ENCODE measurements around the gene AAK1.

- TF ChIP-seq, protein P1, sequence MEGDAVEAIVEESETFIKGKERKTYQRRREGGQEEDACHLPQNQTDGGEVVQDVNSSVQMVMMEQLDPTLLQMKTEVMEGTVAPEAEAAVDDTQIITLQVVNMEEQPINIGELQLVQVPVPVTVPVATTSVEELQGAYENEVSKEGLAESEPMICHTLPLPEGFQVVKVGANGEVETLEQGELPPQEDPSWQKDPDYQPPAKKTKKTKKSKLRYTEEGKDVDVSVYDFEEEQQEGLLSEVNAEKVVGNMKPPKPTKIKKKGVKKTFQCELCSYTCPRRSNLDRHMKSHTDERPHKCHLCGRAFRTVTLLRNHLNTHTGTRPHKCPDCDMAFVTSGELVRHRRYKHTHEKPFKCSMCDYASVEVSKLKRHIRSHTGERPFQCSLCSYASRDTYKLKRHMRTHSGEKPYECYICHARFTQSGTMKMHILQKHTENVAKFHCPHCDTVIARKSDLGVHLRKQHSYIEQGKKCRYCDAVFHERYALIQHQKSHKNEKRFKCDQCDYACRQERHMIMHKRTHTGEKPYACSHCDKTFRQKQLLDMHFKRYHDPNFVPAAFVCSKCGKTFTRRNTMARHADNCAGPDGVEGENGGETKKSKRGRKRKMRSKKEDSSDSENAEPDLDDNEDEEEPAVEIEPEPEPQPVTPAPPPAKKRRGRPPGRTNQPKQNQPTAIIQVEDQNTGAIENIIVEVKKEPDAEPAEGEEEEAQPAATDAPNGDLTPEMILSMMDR (conservative IDR thresholded peaks at IDR 0.05; ENCODE audit: low read depth, low read length) = no peak
- TF ChIP-seq EZH2 (IDR thresholded peaks at IDR 0.05; ENCODE audit: borderline replicate concordance, low read depth, low read length, poor library complexity, severe bottlenecking) = no peak
These were observed 112.4 kb downstream of the AAK1 start for GRCh38 chr2:69531186-69531585.

All from A673 (cell line).